IMR-90 (cell line): ENCODE data around the gene SECISBP2.

Source experiments
- CTCF ChIP-seq: conservative IDR thresholded peaks from 2 replicates; pipeline ENCODE4 v1.5.1; 2012; ENCODE audit warnings: mild to moderate bottlenecking, low read depth, low read length, improper control_type of control experiment
- MXI1 ChIP-seq: IDR thresholded peaks from 2 replicates; pipeline ENCODE4 v1.6.1; 2012; ENCODE audit warnings: low read depth, mild to moderate bottlenecking, low read length, moderate library complexity, borderline replicate concordance

- TF ChIP-seq CTCF: no peak
- TF ChIP-seq MXI1: no peak
Observed at GRCh38 chr9:89402695-89403427, 84.6 kb downstream of the SECISBP2 start.
